HS-5 (cell line): ENCODE measurements around the gene SLC12A8.
"Not testable (repeated sequence)": the region's sequence is repeated elsewhere in the genome, so short reads cannot be mapped to it uniquely, and the experiment has no call there.

Source experiments
- DNase-seq: peaks from one replicate; pipeline ENCODE4 v3.0.0-alpha.2; 2012; ENCODE audit warnings: low read depth

The SLC12A8 gene

GRCh38 chr3:125112981-125113380, 99.6 kb downstream of the SLC12A8 start:
- no peak for DNase-seq

- no peak for DNase-seq
Observed at GRCh38 chr3:125110876-125111480, 101.6 kb downstream of the SLC12A8 start.

GRCh38 chr3:125110016-125110875, 102.3 kb downstream of the SLC12A8 start:
- peak; percentile 83 for DNase-seq

- DNase-seq: no peak
Observed at GRCh38 chr3:125109536-125109925, 103.0 kb downstream of the SLC12A8 start.

- no peak for DNase-seq
Observed at GRCh38 chr3:125108833-125109535, 103.6 kb downstream of the SLC12A8 start.

DNA sequence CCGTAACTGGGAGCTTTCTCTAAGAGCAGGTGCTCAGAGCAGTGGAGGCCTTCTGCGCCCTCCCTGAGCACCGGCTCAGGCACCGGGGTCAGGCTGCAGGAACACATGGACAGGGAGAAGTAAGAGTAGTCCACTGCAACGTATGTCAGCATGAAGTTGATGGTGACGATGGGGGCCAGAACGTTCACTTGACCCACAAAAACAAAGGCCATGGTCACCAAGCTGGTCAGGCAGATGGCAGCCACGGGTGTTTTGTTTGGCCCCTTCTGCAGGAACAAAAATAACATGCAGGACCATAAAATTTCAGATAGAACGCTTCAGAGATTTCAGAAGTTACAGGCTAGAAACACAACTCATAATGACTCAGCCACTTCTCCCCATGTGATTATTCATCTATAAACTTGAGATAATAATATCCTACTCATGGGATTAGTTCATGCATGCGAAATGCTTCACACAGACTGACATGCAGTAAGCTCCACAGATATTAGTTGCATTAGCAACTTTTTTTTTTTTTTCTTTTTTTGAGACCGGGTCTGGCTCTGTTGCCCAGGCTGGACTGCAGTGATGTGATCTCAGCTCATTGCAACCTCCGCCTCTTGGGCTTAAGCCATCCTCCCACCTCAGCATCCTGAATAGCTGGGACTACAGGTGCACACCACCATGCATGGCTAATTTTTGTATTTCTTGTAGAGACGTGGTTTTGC, 104.5 kb downstream of the SLC12A8 start:
- DNase-seq: peak; percentile 65

DNA sequence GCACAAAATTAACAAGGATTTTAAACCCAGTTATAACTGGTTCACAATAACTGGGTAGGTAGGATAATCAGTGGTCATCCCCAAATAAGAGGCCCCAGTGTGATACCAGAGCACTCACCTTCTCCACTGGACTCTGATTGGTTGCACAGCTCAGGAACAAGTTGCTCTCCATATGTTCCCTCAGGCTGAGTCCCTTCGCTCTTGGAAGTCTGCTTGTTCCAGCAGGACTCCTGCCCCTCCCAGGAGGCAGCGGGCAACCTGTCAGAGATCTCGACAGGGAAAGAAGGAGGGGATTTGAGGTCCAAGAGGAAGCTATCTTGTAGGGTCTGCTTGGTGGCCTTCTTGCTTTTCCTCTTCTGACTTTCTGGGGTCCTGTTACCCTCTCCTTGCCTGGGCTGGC, 105.2 kb downstream of the SLC12A8 start:
- no peak for DNase-seq

GRCh38 chr3:125105116-125105515, 107.4 kb downstream of the SLC12A8 start:
- DNase-seq: no peak

GRCh38 chr3:125104639-125105038, 107.9 kb downstream of the SLC12A8 start:
- DNase-seq: no peak

- DNase-seq: no peak
Observed at GRCh38 chr3:125103406-125103805, 109.1 kb downstream of the SLC12A8 start.

DNA sequence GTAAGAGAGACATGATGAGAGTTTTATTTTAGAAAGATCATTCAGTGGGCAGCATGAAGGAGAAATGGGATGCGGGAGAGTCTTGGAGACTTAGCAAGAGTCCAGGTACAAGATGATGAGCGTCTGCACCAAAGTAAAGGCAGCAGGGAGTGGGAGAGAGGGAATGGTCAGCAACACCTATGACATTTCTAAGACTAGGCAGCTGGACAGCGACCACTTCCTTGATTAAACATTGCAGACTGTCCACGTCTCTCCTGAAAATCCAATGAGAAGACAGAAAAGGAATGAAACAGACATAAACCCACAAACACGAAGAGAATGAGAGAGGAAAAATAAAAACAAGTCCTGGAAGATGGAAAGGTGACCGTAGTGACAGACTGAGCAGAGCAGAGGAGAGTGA, 110.1 kb downstream of the SLC12A8 start:
- no peak for DNase-seq

GRCh38 chr3:125098611-125099291, 113.8 kb downstream of the SLC12A8 start:
- DNase-seq: no peak

GRCh38 chr3:125090649-125091048, 121.9 kb downstream of the SLC12A8 start:
- DNase-seq: no peak

GRCh38 chr3:125087768-125088391, 124.7 kb downstream of the SLC12A8 start:
- no peak for DNase-seq

GRCh38 chr3:125085166-125085565, 127.4 kb downstream of the SLC12A8 start:
- no peak for DNase-seq

DNA sequence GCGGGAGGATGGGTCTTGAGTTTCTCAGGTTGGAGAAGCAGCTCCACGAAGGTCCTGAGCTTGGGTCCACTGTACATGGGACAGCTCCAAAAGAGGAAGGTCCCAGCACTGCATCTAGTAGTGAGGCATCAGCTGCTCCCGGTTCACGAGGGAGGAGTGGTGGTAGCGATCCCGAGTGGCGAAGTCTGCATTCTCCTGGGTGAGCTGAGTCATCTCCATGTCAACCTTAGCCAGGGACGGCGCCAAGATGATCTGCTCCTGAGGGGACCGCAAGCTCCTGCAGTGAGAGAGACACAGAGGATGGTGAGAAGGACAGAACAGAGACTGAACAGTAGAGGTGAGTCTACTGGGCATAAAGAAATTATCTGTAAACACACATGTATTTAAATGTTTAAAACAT, 128.8 kb downstream of the SLC12A8 start:
- no peak for DNase-seq

- DNase-seq: not testable (repeated sequence)
Observed at GRCh38 chr3:125082339-125082738, 130.2 kb downstream of the SLC12A8 start.

- no peak for DNase-seq
Observed at GRCh38 chr3:125080077-125080476, 132.5 kb downstream of the SLC12A8 start.

GRCh38 chr3:125079675-125080045, 132.9 kb downstream of the SLC12A8 start:
- no peak for DNase-seq

DNA sequence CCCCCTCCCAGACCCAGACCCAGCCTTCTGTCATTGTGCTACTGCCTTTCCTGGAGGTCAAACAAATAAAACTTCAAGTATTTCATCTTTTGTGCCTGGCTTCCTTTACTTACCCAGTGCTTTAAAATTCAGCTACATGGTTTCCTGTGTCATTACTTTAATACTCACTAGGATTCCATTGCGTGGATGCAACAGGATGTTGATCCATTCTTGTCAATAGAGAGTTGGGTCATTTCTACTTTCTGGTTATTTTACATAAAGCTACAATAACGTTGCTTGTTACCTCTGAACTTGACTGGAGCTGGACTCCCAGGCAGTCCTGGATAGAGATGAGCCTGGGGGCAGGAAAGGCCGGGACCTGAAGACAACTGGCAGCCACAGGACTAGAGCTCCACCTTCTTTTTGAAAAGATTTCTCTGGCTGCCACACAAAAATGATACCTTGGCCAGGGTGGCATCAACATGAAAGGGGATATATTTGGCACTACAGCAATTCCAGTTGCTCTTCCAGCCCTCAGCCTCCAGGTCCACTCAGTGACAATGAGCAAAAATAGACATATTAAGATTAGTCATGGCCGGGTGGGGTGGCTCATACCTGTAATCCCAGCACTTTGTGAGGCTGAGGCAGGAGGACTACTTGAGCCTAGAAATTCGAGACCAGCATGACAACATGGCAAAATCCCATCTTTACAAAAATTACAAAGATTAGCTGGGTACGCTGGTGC, 133.4 kb downstream of the SLC12A8 start:
- no peak for DNase-seq

- no peak for DNase-seq
Observed at GRCh38 chr3:125077864-125078263, 134.7 kb downstream of the SLC12A8 start.
